ENCODE measurements around the gene CDC25C. TPM values are rescaled to one million over a fixed set of nuclear protein-coding genes. Genes with fewer than 3 reads are reported as not detected.

The CDC25C gene
- total RNA-seq, 1 experiment from 2014 or later = 19.3 TPM

DNA sequence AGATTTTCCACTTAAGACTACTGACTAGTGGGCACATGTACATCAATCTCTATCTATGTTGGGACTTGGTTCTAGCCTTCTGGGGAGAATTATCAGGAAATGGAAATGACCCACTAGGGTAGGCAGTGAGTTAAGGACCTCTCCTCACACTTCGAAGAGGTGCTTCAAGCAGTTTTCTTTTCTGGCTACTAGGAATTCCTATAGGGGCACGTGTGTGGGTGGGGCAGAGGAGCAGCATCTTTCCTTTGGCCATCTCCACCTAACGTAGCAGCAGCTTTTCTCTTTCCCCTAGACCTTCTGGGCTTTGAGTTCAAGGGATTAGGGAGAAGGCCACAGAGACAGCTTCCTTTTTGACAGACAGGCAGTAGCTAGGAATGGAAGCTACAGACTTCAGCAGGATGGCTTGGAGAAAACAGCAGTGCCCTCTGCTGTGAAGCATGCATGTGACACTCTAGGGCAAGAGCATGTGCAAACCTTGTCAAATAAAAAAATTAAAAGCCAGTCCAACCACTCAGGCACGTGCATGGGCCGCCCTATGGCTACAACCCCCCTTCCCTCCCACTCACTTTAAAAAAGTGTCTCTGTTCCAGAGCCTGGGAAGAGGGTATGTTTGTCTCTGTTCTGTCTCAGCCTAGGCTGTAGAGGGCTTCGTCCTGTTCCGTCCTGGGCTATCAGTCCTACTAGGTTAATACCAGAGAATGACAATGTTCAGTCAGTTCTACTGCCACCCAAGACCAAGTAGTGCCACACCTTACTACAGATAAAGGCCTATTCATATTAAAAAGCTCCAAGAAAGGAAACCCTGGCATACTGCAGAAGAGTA, 48.5 kb downstream of the CDC25C start:
- TSS peak; percentile 26 for BruUV-seq (replicated peaks)
- H3K79me2 ChIP-seq (ENCODE audit: insufficient read depth, low read length) = no peaks in the 10 kb centered on the region
- H3K4me2 ChIP-seq (ENCODE audit: low read length) = no peak overlapping the region
- ChIA-PET RAD21 (ENCODE audit: low non-redundant PET in 1 of 2, low total read pairs in 2 of 2, uncharacterized antibody in 2 of 2, unreplicated experiment in 2 of 2) (interaction anchor here (0.6 to 1.0 kb wide), 2 partner anchors 103 to 104 kb away, joined by 3 read pairs; partner anchors contain the start of gene KIF20A (in 1 of the 2)), POLR2A (no interaction called here), CTCF (interaction anchor here (0.6 to 2.1 kb wide), 9 partner anchors 11 to 104 kb away, joined by 3 to 21 read pairs (median 4); partner anchors contain the start of genes BRD8 and KIF20A)
- DNase-seq (ENCODE audit: low read depth, low spot score) = peak; percentile 34
- no peak for TF ChIP-seq CEBPB (IDR thresholded peaks at IDR 0.05; ENCODE audit: low read depth)
- TF ChIP-seq, protein P1, sequence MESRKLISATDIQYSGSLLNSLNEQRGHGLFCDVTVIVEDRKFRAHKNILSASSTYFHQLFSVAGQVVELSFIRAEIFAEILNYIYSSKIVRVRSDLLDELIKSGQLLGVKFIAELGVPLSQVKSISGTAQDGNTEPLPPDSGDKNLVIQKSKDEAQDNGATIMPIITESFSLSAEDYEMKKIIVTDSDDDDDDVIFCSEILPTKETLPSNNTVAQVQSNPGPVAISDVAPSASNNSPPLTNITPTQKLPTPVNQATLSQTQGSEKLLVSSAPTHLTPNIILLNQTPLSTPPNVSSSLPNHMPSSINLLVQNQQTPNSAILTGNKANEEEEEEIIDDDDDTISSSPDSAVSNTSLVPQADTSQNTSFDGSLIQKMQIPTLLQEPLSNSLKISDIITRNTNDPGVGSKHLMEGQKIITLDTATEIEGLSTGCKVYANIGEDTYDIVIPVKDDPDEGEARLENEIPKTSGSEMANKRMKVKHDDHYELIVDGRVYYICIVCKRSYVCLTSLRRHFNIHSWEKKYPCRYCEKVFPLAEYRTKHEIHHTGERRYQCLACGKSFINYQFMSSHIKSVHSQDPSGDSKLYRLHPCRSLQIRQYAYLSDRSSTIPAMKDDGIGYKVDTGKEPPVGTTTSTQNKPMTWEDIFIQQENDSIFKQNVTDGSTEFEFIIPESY (IDR thresholded peaks at IDR 0.05; ENCODE audit: extremely low read depth, insufficient replicate concordance, low read length) = no peak
- no peak for TF ChIP-seq EZH2 (IDR thresholded peaks at IDR 0.05)
- peak; percentile 71 for TF ChIP-seq RAD21 (IDR thresholded peaks at IDR 0.05; ENCODE audit: low read depth)
- peak; percentile 31 for TF ChIP-seq YY1 (IDR thresholded peaks at IDR 0.05; ENCODE audit: extremely low read depth, insufficient replicate concordance, low read depth, low read length)
- TF ChIP-seq, protein P2, sequence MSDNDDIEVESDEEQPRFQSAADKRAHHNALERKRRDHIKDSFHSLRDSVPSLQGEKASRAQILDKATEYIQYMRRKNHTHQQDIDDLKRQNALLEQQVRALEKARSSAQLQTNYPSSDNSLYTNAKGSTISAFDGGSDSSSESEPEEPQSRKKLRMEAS (IDR thresholded peaks at IDR 0.05) = peak; percentile 84
- TF ChIP-seq ZNF274 (IDR thresholded peaks at IDR 0.05; ENCODE audit: low read depth, low read length) = no peak
- 0 out of 2 replicates have a peak, but pooled peaks have one; percentile 53 for TF ChIP-seq CBX3 (IDR thresholded peaks at IDR 0.05; ENCODE audit: low read depth)
- TF ChIP-seq, protein P3, sequence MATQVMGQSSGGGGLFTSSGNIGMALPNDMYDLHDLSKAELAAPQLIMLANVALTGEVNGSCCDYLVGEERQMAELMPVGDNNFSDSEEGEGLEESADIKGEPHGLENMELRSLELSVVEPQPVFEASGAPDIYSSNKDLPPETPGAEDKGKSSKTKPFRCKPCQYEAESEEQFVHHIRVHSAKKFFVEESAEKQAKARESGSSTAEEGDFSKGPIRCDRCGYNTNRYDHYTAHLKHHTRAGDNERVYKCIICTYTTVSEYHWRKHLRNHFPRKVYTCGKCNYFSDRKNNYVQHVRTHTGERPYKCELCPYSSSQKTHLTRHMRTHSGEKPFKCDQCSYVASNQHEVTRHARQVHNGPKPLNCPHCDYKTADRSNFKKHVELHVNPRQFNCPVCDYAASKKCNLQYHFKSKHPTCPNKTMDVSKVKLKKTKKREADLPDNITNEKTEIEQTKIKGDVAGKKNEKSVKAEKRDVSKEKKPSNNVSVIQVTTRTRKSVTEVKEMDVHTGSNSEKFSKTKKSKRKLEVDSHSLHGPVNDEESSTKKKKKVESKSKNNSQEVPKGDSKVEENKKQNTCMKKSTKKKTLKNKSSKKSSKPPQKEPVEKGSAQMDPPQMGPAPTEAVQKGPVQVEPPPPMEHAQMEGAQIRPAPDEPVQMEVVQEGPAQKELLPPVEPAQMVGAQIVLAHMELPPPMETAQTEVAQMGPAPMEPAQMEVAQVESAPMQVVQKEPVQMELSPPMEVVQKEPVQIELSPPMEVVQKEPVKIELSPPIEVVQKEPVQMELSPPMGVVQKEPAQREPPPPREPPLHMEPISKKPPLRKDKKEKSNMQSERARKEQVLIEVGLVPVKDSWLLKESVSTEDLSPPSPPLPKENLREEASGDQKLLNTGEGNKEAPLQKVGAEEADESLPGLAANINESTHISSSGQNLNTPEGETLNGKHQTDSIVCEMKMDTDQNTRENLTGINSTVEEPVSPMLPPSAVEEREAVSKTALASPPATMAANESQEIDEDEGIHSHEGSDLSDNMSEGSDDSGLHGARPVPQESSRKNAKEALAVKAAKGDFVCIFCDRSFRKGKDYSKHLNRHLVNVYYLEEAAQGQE (IDR thresholded peaks at IDR 0.05; ENCODE audit: low read depth) = no peak
- TF ChIP-seq, protein P4, sequence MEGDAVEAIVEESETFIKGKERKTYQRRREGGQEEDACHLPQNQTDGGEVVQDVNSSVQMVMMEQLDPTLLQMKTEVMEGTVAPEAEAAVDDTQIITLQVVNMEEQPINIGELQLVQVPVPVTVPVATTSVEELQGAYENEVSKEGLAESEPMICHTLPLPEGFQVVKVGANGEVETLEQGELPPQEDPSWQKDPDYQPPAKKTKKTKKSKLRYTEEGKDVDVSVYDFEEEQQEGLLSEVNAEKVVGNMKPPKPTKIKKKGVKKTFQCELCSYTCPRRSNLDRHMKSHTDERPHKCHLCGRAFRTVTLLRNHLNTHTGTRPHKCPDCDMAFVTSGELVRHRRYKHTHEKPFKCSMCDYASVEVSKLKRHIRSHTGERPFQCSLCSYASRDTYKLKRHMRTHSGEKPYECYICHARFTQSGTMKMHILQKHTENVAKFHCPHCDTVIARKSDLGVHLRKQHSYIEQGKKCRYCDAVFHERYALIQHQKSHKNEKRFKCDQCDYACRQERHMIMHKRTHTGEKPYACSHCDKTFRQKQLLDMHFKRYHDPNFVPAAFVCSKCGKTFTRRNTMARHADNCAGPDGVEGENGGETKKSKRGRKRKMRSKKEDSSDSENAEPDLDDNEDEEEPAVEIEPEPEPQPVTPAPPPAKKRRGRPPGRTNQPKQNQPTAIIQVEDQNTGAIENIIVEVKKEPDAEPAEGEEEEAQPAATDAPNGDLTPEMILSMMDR (IDR thresholded peaks at IDR 0.05 in 2 of 3, conservative IDR thresholded peaks at IDR 0.05 in 1 of 3; ENCODE audit: borderline replicate concordance in 1 of 3, insufficient read depth in 1 of 3, low read depth in 2 of 3, low read length in 2 of 3) = peak; percentile 53 to 69 (median 55)
- no peak for TF ChIP-seq ELF1 (IDR thresholded peaks at IDR 0.05; ENCODE audit: borderline replicate concordance, low read depth)
- TF ChIP-seq POLR2A (IDR thresholded peaks at IDR 0.05; ENCODE audit: borderline replicate concordance, extremely low read depth, insufficient read depth, insufficient read length) = no peak
- no peak overlapping the region for H3K4me3 ChIP-seq (replicated peaks in 1 of 2; ENCODE audit: low read depth in 1 of 2, low read length in 2 of 2)
- intact Hi-C loops (cut with micrococcal nuclease) = loop anchor here (1.0 kb wide), 2 partner anchors 60 to 103 kb away; no protein-coding TSS in a partner anchor
- H3K36me3 ChIP-seq (ENCODE audit: control insufficient read depth in 1 of 2, insufficient read depth in 2 of 2, low read length in 2 of 2) = no peaks in the 10 kb centered on the region
- H3K27me3 ChIP-seq (ENCODE audit: insufficient read depth, low read length) = no peaks in the 10 kb centered on the region
- peaks cover 0 to 3% of the 10 kb centered on the region in 2 experiments; a peak in 1 of 4 replicates for H3K4me1 ChIP-seq (ENCODE audit: control insufficient read depth in 1 of 2, insufficient read depth in 2 of 2, low read length in 2 of 2)
- H4K20me1 ChIP-seq (ENCODE audit: insufficient read depth) = no peaks in the 10 kb centered on the region
- no peak overlapping the region for H3K9ac ChIP-seq (ENCODE audit: low read length)
- no peak overlapping the region for H2AFZ ChIP-seq (ENCODE audit: low read depth, low read length, poor library complexity, severe bottlenecking)
- peak; percentile 95 for ATAC-seq
- no peaks in the 10 kb centered on the region for H3K9me2 ChIP-seq (ENCODE audit: insufficient read depth)
- H3K9me3 ChIP-seq (ENCODE audit: control insufficient read depth in 1 of 2, insufficient read depth in 1 of 2, low read depth in 1 of 2, low read length in 2 of 2) = no peaks in the 10 kb centered on the region
- H3K27ac ChIP-seq (ENCODE audit: low read depth, low read length) = no peak overlapping the region
